ENCODE results near the gene CCDC90B.

Gene CCDC90B, protein sequence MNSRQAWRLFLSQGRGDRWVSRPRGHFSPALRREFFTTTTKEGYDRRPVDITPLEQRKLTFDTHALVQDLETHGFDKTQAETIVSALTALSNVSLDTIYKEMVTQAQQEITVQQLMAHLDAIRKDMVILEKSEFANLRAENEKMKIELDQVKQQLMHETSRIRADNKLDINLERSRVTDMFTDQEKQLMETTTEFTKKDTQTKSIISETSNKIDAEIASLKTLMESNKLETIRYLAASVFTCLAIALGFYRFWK

DNA sequence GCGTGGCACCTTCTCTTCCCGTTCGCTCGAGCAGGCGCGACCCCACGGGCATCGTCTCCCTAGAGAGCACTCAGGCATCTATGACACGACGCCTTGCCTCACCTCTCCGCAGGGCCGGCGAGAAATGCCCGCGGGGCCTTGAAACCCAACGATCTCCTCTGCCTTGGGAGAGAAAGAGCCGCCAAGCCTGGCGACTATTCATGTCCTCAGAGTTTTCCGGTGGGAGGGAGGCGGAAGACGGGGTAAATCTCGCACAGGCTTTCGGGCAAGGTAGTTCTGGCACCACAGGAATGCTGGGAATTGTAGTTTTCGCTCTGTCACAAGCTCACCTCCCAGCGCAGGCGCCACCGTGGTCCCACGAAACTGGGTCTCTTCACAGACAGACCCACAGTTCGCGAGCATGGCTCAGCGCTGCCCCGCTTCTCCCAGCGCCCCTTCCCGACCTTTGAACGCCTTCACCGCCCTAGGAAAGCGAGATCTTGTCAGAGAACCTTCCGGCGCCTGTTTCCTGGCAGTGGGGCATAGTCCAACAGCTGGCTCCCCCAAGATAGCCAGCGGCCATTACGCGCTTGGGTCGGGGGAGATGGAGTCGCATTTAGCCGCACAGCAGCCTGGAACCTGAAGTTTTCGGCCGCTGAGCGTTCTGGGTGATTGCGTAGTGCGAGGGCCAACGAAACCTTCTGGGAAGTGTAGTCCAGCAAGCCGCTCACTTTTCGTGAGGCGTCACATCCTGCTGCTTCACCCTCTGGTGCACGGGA lies at the start of gene CCDC90B:
TSS of gene CCDC90B (minus strand) at position 597 of the 758 bp plus-strand sequence. CDS start at position 202, 395 bp downstream.
- peak; percentile 94 for DNase-seq (ENCODE audit: low read depth)
- peak within 1 kb of the TSS; percentile 91 for H3K4me3 ChIP-seq (ENCODE audit: low read length)
- TF ChIP-seq CTCF (conservative IDR thresholded peaks at IDR 0.05; ENCODE audit: low read depth, low read length) = peak; percentile 14

- H3K4me3 ChIP-seq (ENCODE audit: low read length) = no peak overlapping the region
- no peak for TF ChIP-seq CTCF (conservative IDR thresholded peaks at IDR 0.05; ENCODE audit: low read depth, low read length)
Observed at GRCh38 chr11:83335446-83336070, 49.4 kb upstream of the CCDC90B start.

DNA sequence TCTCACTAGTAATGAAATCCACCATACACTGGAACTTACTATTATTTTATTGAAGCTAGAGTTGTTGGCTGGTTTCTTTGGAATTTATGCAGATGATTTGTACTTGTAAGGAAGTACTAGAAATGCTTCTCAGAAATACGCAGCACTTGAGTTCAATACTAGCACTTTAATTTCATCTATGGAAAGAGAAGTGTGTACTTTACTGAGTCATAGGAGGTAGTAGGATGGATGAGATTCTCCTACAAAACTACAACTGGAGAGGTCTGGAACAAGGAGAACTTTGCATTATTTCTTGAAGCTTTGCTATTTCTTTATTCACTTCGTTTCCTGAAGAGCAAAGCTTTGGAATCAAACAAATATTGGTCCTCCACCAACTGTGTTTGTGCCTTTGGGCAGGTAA lies 44.1 kb upstream of the CCDC90B start:
- no peak overlapping the region for H3K4me3 ChIP-seq (ENCODE audit: low read length)
- no peak for DNase-seq (ENCODE audit: low read depth)
- no peak for TF ChIP-seq CTCF (conservative IDR thresholded peaks at IDR 0.05; ENCODE audit: low read depth, low read length)

More at GRCh38 chr11:83335446-83336070, 49.4 kb upstream of the CCDC90B start:
- no peak for DNase-seq (ENCODE audit: low read depth)

- no peak overlapping the region for H3K4me3 ChIP-seq (ENCODE audit: low read length)
- TF ChIP-seq CTCF (conservative IDR thresholded peaks at IDR 0.05; ENCODE audit: low read depth, low read length) = no peak
- no peak for DNase-seq (ENCODE audit: low read depth)
Observed at GRCh38 chr11:83326326-83326725, 40.2 kb upstream of the CCDC90B start.

DNA sequence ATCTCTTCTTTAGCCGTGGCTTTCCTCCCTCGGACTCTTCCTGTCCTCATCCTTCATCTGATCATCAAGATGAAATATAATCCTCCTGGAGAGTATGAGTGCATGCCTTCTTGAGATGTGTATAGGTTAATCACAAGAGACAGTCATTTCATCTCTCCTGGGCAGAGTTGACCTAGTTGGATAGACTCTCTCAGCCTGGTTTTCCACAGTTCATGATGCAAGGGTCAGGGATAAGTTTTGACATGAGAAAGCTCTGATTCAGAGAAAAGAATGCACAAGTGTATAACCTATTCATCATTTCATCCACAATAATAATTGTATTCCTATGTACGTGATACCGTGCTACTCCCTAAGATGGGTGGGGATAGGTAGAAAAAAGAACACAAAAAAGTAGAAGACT lies 33.2 kb upstream of the CCDC90B start:
- DNase-seq (ENCODE audit: low read depth) = no peak
- no peak for TF ChIP-seq CTCF (conservative IDR thresholded peaks at IDR 0.05; ENCODE audit: low read depth, low read length)
- no peak overlapping the region for H3K4me3 ChIP-seq (ENCODE audit: low read length)

- no peak for DNase-seq (ENCODE audit: low read depth)
- no peak for TF ChIP-seq CTCF (conservative IDR thresholded peaks at IDR 0.05; ENCODE audit: low read depth, low read length)
- no peak overlapping the region for H3K4me3 ChIP-seq (ENCODE audit: low read length)
Observed at GRCh38 chr11:83318931-83319330, 32.8 kb upstream of the CCDC90B start.

Measured in retinal pigment epithelial cell (primary cell).